Endothelial cell of umbilical vein (primary cell): ENCODE measurements around the gene GBP5. TPM values are rescaled to one million over a fixed set of nuclear protein-coding genes. Genes with fewer than 3 reads are reported as not detected.
"Not testable (repeated sequence)": the region's sequence is repeated elsewhere in the genome, so short reads cannot be mapped to it uniquely, and the experiment has no call there.

ENCODE experiments used
- BruUV-seq: library from RNA; stranded (reverse); fragments of 400-500 nt; replicated peaks from 2 replicates; lab custom pipeline; 2021; lab: Mats Ljungman, UMichigan
- CTCF ChIA-PET: fragments of 300-600, 350-600 bp; sonication (Branson Sonifier 250); formaldehyde crosslinking; loops from one replicate; lab custom pipeline; 2021; ENCODE audit warnings: antibody characterized with exemption, inconsistent platforms; lab: Charles Lee
- POLR2A ChIA-PET: fragments of 300-600, 350-600 bp; sonication (Branson Sonifier 250); formaldehyde crosslinking; loops from one replicate; lab custom pipeline; 2021; ENCODE audit warnings: antibody characterized with exemption, inconsistent platforms; lab: Charles Lee
- DNase-seq: peaks from one replicate; pipeline ENCODE4 v3.0.0-alpha.2; 2011; ENCODE audit warnings: low read depth, low spot score
- FAIRE-seq: peaks from 2 replicates; lab custom pipeline; 2011; peaks lifted over from hg19 to GRCh38; lab: Jason Lieb, UNC
- H2AFZ ChIP-seq: 2 replicates; pipeline ENCODE4 v1.6.0; 2012; ENCODE audit warnings: low read depth, low read length, control low read depth, inconsistent platforms
- H3K27ac ChIP-seq: 2 replicates; pipeline ENCODE4 v1.5.1; 2011; ENCODE audit warnings: low read depth, mild to moderate bottlenecking, control low read depth, low read length, moderate library complexity; ENCODE audit not compliant: insufficient read depth
- H3K27me3 ChIP-seq, 2 experiments: 2 replicates each; pipeline versions ENCODE4 v1.6.0 to v1.6.1; 2011; ENCODE audit warnings: low read length in 2 of 2, mixed read lengths in 1 of 2; ENCODE audit not compliant: control insufficient read depth in 2 of 2, insufficient read depth in 2 of 2
- H3K36me3 ChIP-seq, 2 experiments: 2 replicates in 1 of 2; 3 replicates in 1 of 2; pipeline ENCODE4 v1.5.1; 2011; ENCODE audit warnings: low read length in 2 of 2, mild to moderate bottlenecking in 1 of 2, moderate library complexity in 1 of 2; ENCODE audit not compliant: control insufficient read depth in 2 of 2, insufficient read depth in 2 of 2; ENCODE audit errors: extremely low read depth in 1 of 2
- H3K4me1 ChIP-seq: 3 replicates; pipeline ENCODE4 v1.5.1; 2011; ENCODE audit warnings: mild to moderate bottlenecking, low read length; ENCODE audit not compliant: control insufficient read depth, insufficient read depth; ENCODE audit errors: extremely low read depth
- H3K4me2 ChIP-seq: 2 replicates; pipeline ENCODE4 v1.6.1; 2011; ENCODE audit warnings: low read length, control low read depth, mixed read lengths; ENCODE audit not compliant: insufficient read depth
- H3K4me3 ChIP-seq, 3 experiments: fragments of 200-600 bp in 1 of 3; sonication (generic), shearing (Covaris generic) in 1 of 3; replicated peaks in 1 of 3; 2 replicates each; pipeline ENCODE4 v1.5.1; 2011 to 2016; ENCODE audit warnings: control low read depth in 3 of 3, low read length in 3 of 3, mild to moderate bottlenecking in 2 of 3, inconsistent platforms in 1 of 3, low read depth in 1 of 3, moderate library complexity in 1 of 3; ENCODE audit not compliant: insufficient read depth in 1 of 3
- H3K79me2 ChIP-seq: 2 replicates; pipeline ENCODE4 v1.6.0; 2012; ENCODE audit warnings: low read length, inconsistent platforms; ENCODE audit not compliant: control insufficient read depth, insufficient read depth
- H3K9ac ChIP-seq: replicated peaks from 2 replicates; pipeline ENCODE3; 2011; ENCODE audit warnings: low read length, control low read depth; ENCODE audit not compliant: insufficient read depth; ENCODE audit errors: extremely low read depth
- H3K9me1 ChIP-seq: replicated peaks from 3 replicates; pipeline ENCODE4 v1.6.0; 2011; ENCODE audit warnings: mild to moderate bottlenecking, low read length; ENCODE audit not compliant: control insufficient read depth, insufficient read depth; ENCODE audit errors: extremely low read depth
- H3K9me3 ChIP-seq: replicated peaks from 2 replicates; pipeline ENCODE4 v1.5.1; 2012; ENCODE audit warnings: low read length, inconsistent platforms; ENCODE audit not compliant: control insufficient read depth, insufficient read depth
- H4K20me1 ChIP-seq: replicated peaks from 2 replicates; pipeline ENCODE3; 2011; ENCODE audit warnings: mild to moderate bottlenecking, low read length; ENCODE audit not compliant: control insufficient read depth, insufficient read depth; ENCODE audit errors: extremely low read depth
- CTCF ChIP-seq, 2 donors: IDR thresholded peaks; 1 replicate in 1 of 2; 2 replicates in 1 of 2; pipeline ENCODE4 v1.5.1; 2011; ENCODE audit warnings: low read length in 2 of 2, mild to moderate bottlenecking in 2 of 2, moderate library complexity in 2 of 2, control low read depth in 1 of 2, inconsistent platforms in 1 of 2, low read depth in 1 of 2; ENCODE audit not compliant: insufficient read depth in 1 of 2; ENCODE audit errors: extremely low read depth in 1 of 2
- EZH2 ChIP-seq: IDR thresholded peaks from 2 replicates; pipeline ENCODE4 v1.6.1; 2012; ENCODE audit warnings: borderline replicate concordance, low read depth, mild to moderate bottlenecking, moderate library complexity, low read length, inconsistent platforms; ENCODE audit not compliant: severe bottlenecking
- FOS ChIP-seq: IDR thresholded peaks from 2 replicates; pipeline ENCODE4 v1.6.1; 2011; ENCODE audit warnings: mild to moderate bottlenecking, low read length, moderate library complexity, borderline replicate concordance; ENCODE audit not compliant: insufficient read depth
- GATA2 ChIP-seq: IDR thresholded peaks from 2 replicates; pipeline ENCODE4 v1.7.0; 2011; ENCODE audit warnings: low read depth, mild to moderate bottlenecking, moderate library complexity, mixed read lengths, low read length; ENCODE audit not compliant: insufficient read length, insufficient read depth
- JUN ChIP-seq: IDR thresholded peaks from 2 replicates; pipeline ENCODE4 v1.6.1; 2011; ENCODE audit warnings: borderline replicate concordance, low read depth; ENCODE audit not compliant: insufficient read length, insufficient read depth
- MAX ChIP-seq: IDR thresholded peaks from 2 replicates; pipeline ENCODE4 v1.6.1; 2011; ENCODE audit not compliant: insufficient read depth, insufficient read length
- MYC ChIP-seq: IDR thresholded peaks from one replicate; pipeline ENCODE4 v1.6.1; 2011; ENCODE audit warnings: mild to moderate bottlenecking, low read depth, low read length
- POLR2A ChIP-seq: IDR thresholded peaks from 2 replicates; pipeline ENCODE4 v1.6.1; 2012; ENCODE audit warnings: low read depth, mild to moderate bottlenecking, control low read depth, low read length
- POLR2AphosphoS5 ChIP-seq: IDR thresholded peaks from 2 replicates; pipeline ENCODE4 v1.6.1; 2012; ENCODE audit warnings: low read depth, mild to moderate bottlenecking, control low read depth, low read length, moderate library complexity; ENCODE audit not compliant: insufficient read depth
- dilution Hi-C: fragments of 300-500 bp; cut with MboI; formaldehyde crosslinking; loops from one replicate; pipeline ENCODE4 v1.15.0; 2019; ENCODE audit warnings: low sequenced_read_pairs; ENCODE audit not compliant: extremely low pct_ligation_motif_present
- intact Hi-C: fragments of 100-400 bp; cut with micrococcal nuclease; formaldehyde crosslinking; loops from one replicate; pipeline ENCODE4 v1.10.0; 2022
- polyA plus RNA-seq, 4 experiments: library from polyadenylated mRNA; depleted of rRNA in 3 of 4; stranded (reverse) in 3 of 4; unstranded in 1 of 4; fragments of >200 nt; gene quantifications; 2 replicates each; pipeline versions ENCODE4 v1.2.1 to v1.2.3, GENCODE V29; 2011 to 2012; ENCODE audit warnings: missing spikeins in 1 of 4
- total RNA-seq: library from RNA; stranded (reverse); gene quantifications from 2 replicates; pipeline ENCODE4 v1.2.3, GENCODE V29; 2021

The GBP5 gene
- total and polyA plus RNA-seq, 2 donors (not counting 3 experiments of a cell fraction or from before 2014, with no cell fraction given), result 0.31 TPM; not detected in 1

DNA sequence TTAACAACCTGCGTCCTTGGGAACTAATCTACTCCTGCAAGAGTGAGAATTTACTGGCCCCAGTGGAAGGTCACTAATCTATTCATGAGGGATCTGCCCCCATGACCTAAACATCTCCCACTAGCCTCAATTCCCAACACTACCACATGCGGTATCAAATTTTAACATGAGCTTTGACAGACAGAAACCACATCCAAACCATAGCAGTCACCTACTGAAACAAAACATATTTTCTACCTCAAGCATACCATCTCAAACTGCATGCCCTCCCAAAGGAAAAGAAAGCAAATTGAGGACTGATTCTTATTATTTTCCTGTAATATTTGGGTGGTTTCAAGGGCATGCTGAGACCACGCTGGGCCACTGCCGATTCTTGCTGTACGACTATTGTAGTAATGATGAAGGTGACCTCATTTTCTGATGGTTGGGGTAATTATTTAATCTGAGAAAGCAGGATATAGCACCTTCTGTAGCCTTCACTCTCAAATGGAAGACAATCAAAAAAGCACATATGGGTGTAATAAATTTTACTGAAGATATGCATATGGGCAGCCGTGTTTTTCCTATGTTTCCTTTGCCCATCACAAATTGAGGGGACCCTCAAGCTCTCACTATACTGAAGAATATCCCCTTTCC lies 13.2 kb upstream of the GBP5 start:
- Histone ChIP-seq H3K27me3 (no peaks in the 10 kb centered on the region), H3K9me3 (no peaks in the 10 kb centered on the region), H4K20me1 (no peaks in the 10 kb centered on the region), H3K79me2 (no peaks in the 10 kb centered on the region), H3K4me3 (no peak overlapping the region), H3K27ac (no peak overlapping the region), H3K9me1 (no peaks in the 10 kb centered on the region), H2AFZ (no peak overlapping the region), H3K4me2 (no peak overlapping the region), H3K36me3 (no peaks in the 10 kb centered on the region), H3K9ac (no peak overlapping the region), H3K4me1 (no peaks in the 10 kb centered on the region)
- TF ChIP-seq POLR2A (no peak), MYC (no peak), JUN (no peak), MAX (no peak), EZH2 (no peak), FOS (no peak), CTCF (IDR thresholded peaks at IDR 0.05; ENCODE audit: extremely low read depth in 1 of 2, insufficient read depth in 1 of 2, low read depth in 1 of 2, low read length in 2 of 2) (no peak), GATA2 (no peak), POLR2AphosphoS5 (no peak)
- no TSS peak for BruUV-seq
- FAIRE-seq (no peak), DNase-seq (no peak)
- intact Hi-C loops, result no loop called here
- ChIA-PET POLR2A (no interaction called here), CTCF (no interaction called here)
- dilution Hi-C loops, result no loop called here

GRCh38 chr1:89284078-89284763 lies 11.6 kb upstream of the GBP5 start:
- H3K36me3 ChIP-seq, H3K79me2 ChIP-seq, H4K20me1 ChIP-seq, BruUV-seq, H3K27me3 ChIP-seq, H3K4me2 ChIP-seq, H3K9ac ChIP-seq, H3K4me3 ChIP-seq, H2AFZ ChIP-seq, CTCF ChIA-PET, DNase-seq, dilution Hi-C loops, FAIRE-seq, H3K9me1 ChIP-seq, POLR2A ChIA-PET, H3K9me3 ChIP-seq, intact Hi-C loops, H3K27ac ChIP-seq, H3K4me1 ChIP-seq: not testable (repeated sequence)
